IPS-NIHi11 (cell line): Measurements from ENCODE around the gene TCERG1L.

Experiments used
- DNase-seq: peaks from one replicate; pipeline ENCODE4 v3.0.0; 2012; ENCODE audit warnings: mixed read lengths, low spot score

Gene TCERG1L

GRCh38 chr10:131207176-131207575 is 104.3 kb downstream of the TCERG1L start:
- no peak for DNase-seq

- no peak for DNase-seq
Measured at GRCh38 chr10:131206111-131206995, 105.2 kb downstream of the TCERG1L start.

DNA sequence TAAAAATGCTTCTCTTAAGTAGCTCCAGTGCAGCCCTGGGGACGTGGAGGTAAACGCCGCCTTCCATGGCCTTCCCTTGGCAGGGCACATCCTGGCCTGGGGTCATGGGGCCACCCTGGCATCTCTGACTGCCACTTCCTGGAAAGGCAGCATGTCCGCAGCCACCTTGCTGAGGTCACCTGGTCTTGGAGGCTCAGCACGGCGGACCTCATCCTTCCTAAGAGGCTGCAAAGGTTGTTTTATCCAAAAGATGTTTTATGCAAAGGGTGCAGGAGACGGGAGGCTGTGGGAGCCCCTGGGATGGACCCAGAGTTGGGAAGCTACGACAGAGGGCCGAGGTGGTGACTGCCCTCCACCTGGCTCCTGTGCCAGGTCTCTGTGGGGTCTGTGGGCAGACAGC is 106.0 kb downstream of the TCERG1L start:
- no peak for DNase-seq

DNA sequence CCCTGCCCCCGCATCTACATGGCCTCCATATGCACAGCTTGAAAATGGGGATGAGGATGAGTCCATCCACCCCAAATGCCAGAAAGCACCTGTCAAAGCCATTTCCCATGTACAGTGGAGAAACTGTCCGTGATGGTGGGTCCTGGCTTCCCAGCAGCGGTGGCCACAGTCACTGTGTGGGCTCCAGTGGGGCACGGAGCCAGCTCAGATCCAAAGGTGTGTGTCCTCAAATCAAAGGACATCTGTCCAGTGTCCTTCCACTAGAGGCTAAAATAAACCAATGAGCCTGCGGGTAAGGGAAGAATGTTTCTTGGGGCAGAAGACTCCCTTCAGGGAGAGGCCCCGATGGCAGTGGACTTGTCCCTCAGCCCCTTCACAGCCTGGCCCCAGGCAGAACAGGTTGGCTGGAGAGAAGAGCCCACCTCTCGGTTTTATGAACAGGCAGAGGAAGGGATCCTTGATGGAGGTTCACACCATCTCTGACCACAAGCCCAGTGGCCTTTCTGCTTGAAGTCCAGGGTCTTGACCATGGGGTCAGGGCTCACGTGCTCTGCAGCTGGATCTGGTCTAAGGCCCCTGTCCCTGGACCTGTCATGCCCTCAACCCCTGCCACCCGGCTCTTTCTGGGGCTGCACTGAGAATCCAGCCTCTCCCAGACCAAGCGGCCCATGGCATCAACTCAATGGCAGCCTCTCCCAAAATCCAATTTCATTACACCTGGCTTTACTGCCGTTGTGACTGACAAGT is 106.9 kb downstream of the TCERG1L start:
- no peak for DNase-seq

DNA sequence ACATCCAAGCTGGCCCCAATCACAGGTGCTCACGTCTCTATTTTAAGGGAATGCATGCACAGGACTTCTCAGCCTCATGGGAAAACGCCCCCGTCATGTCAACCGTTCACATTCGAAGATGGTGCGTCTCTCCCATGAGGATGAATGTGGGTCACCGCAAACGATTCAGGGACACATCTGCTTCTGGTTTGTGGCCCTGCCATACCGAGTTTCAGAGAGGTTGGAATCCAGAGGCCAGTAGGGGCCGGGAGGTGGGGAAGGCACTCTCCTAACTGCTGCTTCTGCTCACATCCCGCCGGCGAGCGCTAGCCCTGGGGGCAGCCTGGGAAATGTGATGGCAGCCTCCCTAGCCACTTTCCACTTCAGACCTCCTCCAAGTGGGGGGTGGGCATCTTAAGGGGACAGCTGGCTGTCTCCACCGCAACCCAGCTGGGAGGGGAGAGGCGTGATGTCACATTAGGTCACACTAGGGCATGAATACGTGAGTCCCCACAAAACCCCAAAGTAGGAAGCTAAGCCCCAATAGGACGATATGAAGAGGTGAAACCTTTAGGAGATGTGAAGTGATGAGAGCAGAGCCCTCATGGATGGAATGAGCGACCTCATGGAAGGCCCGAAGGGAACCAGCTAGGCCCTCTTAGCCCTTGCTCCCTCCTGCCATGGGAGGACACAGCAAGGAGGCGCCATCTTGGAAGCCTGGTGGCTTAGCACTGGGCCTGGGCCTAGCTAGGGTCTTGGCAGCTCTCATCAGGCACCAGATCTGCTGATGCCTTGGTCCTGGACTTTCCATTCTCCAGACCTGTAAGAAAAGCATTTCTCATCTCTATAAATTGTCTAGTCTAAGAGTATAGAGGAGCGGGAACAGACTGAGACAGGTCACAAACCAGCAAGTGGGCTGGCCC is 107.8 kb downstream of the TCERG1L start:
- DNase-seq, result no peak

DNA sequence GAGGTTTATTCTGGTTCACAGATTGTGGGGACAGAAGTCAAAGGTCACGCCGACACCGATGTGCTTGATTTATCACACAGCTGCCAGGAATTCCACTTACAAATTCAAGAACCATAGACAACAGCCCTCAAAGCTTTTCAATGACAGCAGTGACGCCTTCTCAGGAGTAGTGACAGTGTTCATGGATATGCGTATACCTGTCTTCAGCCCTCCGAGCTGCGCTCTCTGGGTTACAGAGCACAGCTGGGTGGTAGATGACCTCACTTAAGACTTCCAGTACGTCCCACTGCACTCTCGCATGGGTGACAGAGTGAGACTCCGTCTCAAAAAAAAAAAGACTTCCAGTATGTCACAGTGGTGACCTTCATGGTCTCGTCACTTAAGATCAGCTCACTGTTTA is 108.5 kb downstream of the TCERG1L start:
- DNase-seq, result no peak

DNA sequence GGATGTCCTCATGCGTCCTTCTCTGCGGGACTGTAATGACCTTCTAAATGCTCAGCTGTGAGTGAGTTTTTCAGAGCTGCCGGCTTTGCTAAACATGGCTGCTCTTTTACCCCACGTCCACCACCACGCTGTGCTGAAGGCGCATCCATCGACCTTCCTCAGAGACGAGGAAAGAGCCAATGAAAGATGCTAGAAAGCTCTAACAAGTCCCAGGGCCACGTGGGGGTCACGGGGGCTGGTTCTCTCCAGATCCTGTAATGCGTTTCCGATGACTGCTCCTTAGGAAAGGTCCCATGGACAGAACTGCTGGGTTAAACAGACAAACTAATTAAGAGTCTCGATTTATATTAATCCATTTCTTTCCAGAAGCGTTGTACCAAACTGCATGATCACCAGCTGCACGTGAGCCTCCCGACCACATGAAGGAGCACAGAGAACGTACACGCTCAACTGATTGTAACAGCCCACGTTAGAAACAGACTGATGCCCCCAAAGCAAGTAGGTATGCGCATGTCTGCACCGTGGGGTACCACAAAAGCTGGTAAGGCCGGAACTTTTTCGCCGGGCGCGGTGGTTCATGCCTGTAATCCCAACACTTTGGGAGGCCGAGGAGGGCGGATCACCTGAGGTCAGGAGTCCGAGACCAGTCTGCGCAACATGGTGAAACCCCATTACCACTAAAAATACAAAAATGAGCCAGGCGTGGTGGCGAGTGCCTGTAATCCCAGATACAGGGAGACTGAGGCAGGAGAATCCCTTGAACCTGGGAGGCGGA is 109.6 kb downstream of the TCERG1L start:
- DNase-seq, result no peak

GRCh38 chr10:131200856-131201470 is 110.6 kb downstream of the TCERG1L start:
- no peak for DNase-seq

GRCh38 chr10:131199646-131200045 is 111.9 kb downstream of the TCERG1L start:
- DNase-seq, result no peak

- DNase-seq, result no peak
Measured at GRCh38 chr10:131198843-131199242, 112.7 kb downstream of the TCERG1L start.

DNA sequence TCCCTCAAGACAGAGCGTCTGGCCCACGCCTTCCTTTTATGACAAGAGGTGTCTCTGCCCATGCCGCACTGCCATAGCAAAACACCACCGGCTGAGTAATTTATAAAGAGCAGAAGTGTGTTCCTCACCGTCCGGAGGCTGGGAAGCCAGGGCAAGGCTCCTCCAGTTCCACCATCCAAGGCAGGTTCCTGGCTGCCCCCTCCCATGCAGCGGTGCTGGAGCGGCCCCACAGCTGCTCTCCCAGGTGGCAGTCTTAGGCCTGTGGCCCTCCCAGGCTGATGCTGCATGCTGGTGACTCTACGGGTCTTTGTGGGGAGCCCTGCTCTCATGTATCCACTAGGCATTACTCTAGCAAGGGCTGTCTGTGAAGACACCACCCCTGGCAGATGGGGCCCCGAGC is 113.1 kb downstream of the TCERG1L start:
- no peak for DNase-seq

- no peak for DNase-seq
Measured at GRCh38 chr10:131196176-131196885, 115.2 kb downstream of the TCERG1L start.

- DNase-seq, result no peak
Measured at GRCh38 chr10:131195558-131196159, 115.9 kb downstream of the TCERG1L start.

- DNase-seq, result no peak
Measured at GRCh38 chr10:131195116-131195515, 116.4 kb downstream of the TCERG1L start.

DNA sequence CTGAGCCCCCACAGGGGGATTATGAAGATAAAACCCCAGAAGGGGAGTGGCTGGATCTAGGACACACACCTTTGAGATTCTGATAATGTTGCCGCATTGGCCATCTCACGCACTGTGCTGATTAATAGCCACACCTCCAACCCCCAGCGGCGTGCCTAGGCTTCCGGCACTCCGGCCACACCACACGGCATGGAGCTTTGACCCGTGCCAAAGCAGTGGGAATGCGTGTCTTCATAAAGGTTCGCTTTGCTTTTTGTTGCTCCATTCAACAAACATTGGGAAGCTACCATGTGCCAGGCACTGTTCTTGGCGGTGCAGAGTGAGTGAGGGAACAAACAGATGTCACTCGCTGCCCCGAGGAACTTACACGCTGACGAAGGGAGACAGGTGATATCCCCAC is 117.6 kb downstream of the TCERG1L start:
- no peak for DNase-seq

GRCh38 chr10:131188494-131188893 is 123.0 kb downstream of the TCERG1L start:
- no peak for DNase-seq

GRCh38 chr10:131187926-131188325 is 123.6 kb downstream of the TCERG1L start:
- no peak for DNase-seq

GRCh38 chr10:131187274-131187673 is 124.2 kb downstream of the TCERG1L start:
- DNase-seq, result no peak

DNA sequence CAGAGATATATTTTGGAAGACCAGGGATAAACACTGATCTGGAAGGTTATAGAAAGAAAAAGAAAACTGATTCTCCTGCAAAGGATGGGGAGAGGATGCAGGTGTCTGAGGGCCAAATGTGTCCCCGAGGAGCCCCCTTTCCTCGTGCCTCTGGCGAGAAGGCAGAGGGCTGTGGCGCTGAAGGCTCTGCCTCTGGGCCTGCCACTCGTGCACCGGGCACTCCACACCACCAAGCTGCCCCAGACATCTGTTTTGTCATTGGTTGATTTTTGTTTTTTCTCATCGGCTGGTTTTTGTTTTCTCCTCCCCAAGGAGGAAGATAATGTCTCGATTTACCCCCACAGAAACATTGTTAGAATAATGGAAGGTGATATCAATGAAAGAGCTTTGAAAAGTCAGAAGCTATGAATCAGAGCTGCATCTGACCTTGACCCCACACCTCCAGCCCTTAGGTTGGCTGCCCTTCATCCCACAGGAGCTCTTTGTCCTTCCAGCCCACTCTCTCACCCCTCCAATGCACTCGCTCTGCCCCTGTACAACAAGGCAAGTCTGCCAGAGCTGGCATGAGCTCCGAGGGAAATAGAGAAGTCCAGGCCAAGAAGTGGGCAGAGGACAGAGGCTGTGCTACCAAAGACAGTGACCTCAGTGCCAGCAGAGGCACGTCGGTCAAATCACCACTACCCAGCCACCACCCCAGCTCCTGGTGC is 124.8 kb downstream of the TCERG1L start:
- DNase-seq, result no peak
